HepG2 (cell line): ENCODE measurements around the gene NAGA. TPM values are rescaled to one million over a fixed set of nuclear protein-coding genes. Genes with fewer than 3 reads are reported as not detected.

Experiments used
- ADNP ChIP-seq: sonication (generic); formaldehyde crosslinking; IDR thresholded peaks from 2 replicates; pipeline ENCODE4 v1.4.0; 2020; ENCODE audit warnings: missing genetic modification reagents
- ATF2 ChIP-seq: sonication (generic); formaldehyde crosslinking; IDR thresholded peaks from 2 replicates; pipeline ENCODE4 v1.4.0; 2020; ENCODE audit warnings: missing genetic modification reagents
- CREB3 ChIP-seq: sonication (generic); formaldehyde crosslinking; IDR thresholded peaks from 2 replicates; pipeline ENCODE4 v1.5.0; 2020; ENCODE audit warnings: missing genetic modification reagents
- DNMT3B ChIP-seq: conservative IDR thresholded peaks from 2 replicates; pipeline ENCODE4 v1.6.1; 2016; ENCODE audit warnings: missing biosample characterization, control low read depth
- E2F2 ChIP-seq: sonication (generic); formaldehyde crosslinking; IDR thresholded peaks from 2 replicates; pipeline ENCODE4 v1.4.0; 2020; ENCODE audit warnings: missing genetic modification reagents, borderline replicate concordance
- HNRNPH1 ChIP-seq: fragments of 200-400 bp; formaldehyde crosslinking; optimal IDR thresholded peaks from 2 replicates; pipeline ENCODE3; 2017; ENCODE audit warnings: mild to moderate bottlenecking, low read depth, low read length
- ISL2 ChIP-seq: sonication (generic); formaldehyde crosslinking; IDR thresholded peaks from 2 replicates; pipeline ENCODE4 v1.5.0; 2020; ENCODE audit warnings: missing genetic modification reagents
- KMT2B ChIP-seq: IDR thresholded peaks from 2 replicates; pipeline ENCODE4 v1.6.1; 2016; ENCODE audit warnings: missing genetic modification reagents, missing compliant biosample characterization
- MLX ChIP-seq: IDR thresholded peaks from 2 replicates; pipeline ENCODE4 v1.6.1; 2016
- MXI1 ChIP-seq: IDR thresholded peaks from 3 replicates; pipeline ENCODE4 v1.6.1; 2012; ENCODE audit warnings: low read depth, low read length, inconsistent platforms, borderline replicate concordance
- PHF8 ChIP-seq: sonication (generic); formaldehyde crosslinking; IDR thresholded peaks from 2 replicates; pipeline ENCODE4 v1.5.0; 2020; ENCODE audit warnings: missing genetic modification reagents
- RXRB ChIP-seq: IDR thresholded peaks from 2 replicates; pipeline ENCODE4 v1.6.1; 2016; ENCODE audit warnings: borderline replicate concordance, missing genetic modification reagents, missing compliant biosample characterization
- SETDB1 ChIP-seq: sonication (generic); formaldehyde crosslinking; IDR thresholded peaks from 2 replicates; pipeline ENCODE4 v1.5.1; 2020; ENCODE audit warnings: missing genetic modification reagents, mild to moderate bottlenecking, borderline replicate concordance
- SIX1 ChIP-seq: sonication (generic); formaldehyde crosslinking; IDR thresholded peaks from 2 replicates; pipeline ENCODE4 v1.4.0; 2020; ENCODE audit warnings: missing genetic modification reagents, borderline replicate concordance
- SP5 ChIP-seq: IDR thresholded peaks from 2 replicates; pipeline ENCODE4 v1.6.1; 2016; ENCODE audit warnings: low read depth, borderline replicate concordance
- ZBTB2 ChIP-seq: sonication (generic); formaldehyde crosslinking; IDR thresholded peaks from 2 replicates; pipeline ENCODE4 v1.8.0; 2022; ENCODE audit warnings: low read depth, missing genetic modification reagents
- ZFP90 ChIP-seq: sonication (generic); formaldehyde crosslinking; IDR thresholded peaks from 2 replicates; pipeline ENCODE4 v1.8.0; 2022; ENCODE audit warnings: missing genetic modification reagents, mild to moderate bottlenecking, inconsistent platforms, borderline replicate concordance
- ZNF260 ChIP-seq: sonication (generic); formaldehyde crosslinking; IDR thresholded peaks from 2 replicates; pipeline ENCODE4 v1.4.0; 2020; ENCODE audit warnings: missing genetic modification reagents, low read depth, mild to moderate bottlenecking, borderline replicate concordance
- ZNF44 ChIP-seq: sonication (generic); formaldehyde crosslinking; IDR thresholded peaks from 2 replicates; pipeline ENCODE4 v1.5.1; 2020; ENCODE audit warnings: mild to moderate bottlenecking, missing genetic modification reagents
- ZNF567 ChIP-seq: sonication (generic); formaldehyde crosslinking; IDR thresholded peaks from 2 replicates; pipeline ENCODE4 v1.8.1; 2023; ENCODE audit warnings: mild to moderate bottlenecking, missing genetic modification reagents, borderline replicate concordance
- ZNF770 ChIP-seq: sonication (generic); formaldehyde crosslinking; IDR thresholded peaks from 2 replicates; pipeline ENCODE4 v1.5.0; 2020; ENCODE audit warnings: mild to moderate bottlenecking, missing genetic modification reagents
- polyA plus RNA-seq, 8 experiments: library from polyadenylated mRNA; depleted of rRNA in 3 of 8; stranded (reverse) in 7 of 8; unstranded in 1 of 8; fragments of >200 nt; fragmentation: Illumina TruSeq in 4 of 8; extraction: Trizol in 4 of 8; gene quantifications; 2 replicates each; pipeline versions ENCODE4 v1.2.1 to v1.2.3, GENCODE V29; 2011 to 2016; ENCODE audit warnings: low read depth in 4 of 8, missing spikeins in 1 of 8, mixed read lengths in 1 of 8; ENCODE audit not compliant: insufficient read depth in 1 of 8
- total RNA-seq, 5 experiments: library from RNA; depleted of rRNA; stranded (reverse); fragments of >200 nt; fragmentation: Illumina TruSeq; extraction: Trizol; gene quantifications; 2 replicates each; pipeline ENCODE4 v1.2.3, GENCODE V29; 2016; ENCODE audit warnings: low read depth in 1 of 5

Gene NAGA
- total and polyA plus RNA-seq, 2 of the 13 experiments (the other 11 are each of a cell fraction or from before 2014, with no cell fraction given): 15.1 to 23.4 TPM

- TF ChIP-seq CREB3 (0 out of 2 replicates have a peak, but pooled peaks have one; percentile 30), ZBTB2 (CRISPR knock-in tag) (no peak; the same call in 1 of the 2 replicates), MLX (CRISPR knock-in tag) (0 out of 2 replicates have a peak, but pooled peaks have one; percentile 25), HNRNPH1 (no peak), PHF8 (CRISPR knock-in tag) (peak; percentile 91), SETDB1 (CRISPR knock-in tag) (0 out of 2 replicates have a peak, but pooled peaks have one; percentile 64), ADNP (no peak), ZNF567 (CRISPR knock-in tag) (no peak), DNMT3B (peak; percentile 85; the same call in 1 of the 2 replicates), KMT2B (peak; percentile 75), ATF2 (0 out of 2 replicates have a peak, but pooled peaks have one; percentile 29), ZFP90 (CRISPR knock-in tag) (peak; percentile 69; the same call in 1 of the 2 replicates), E2F2 (CRISPR knock-in tag) (no peak), ZNF260 (CRISPR knock-in tag) (no peak), ZNF770 (CRISPR knock-in tag) (peak; percentile 92), RXRB (peak; percentile 43; the same call in 1 of the 2 replicates), ISL2 (CRISPR knock-in tag) (0 out of 2 replicates have a peak, but pooled peaks have one; percentile 44), SP5 (CRISPR knock-in tag) (no peak), ZNF44 (CRISPR knock-in tag) (no peak; the same call in 1 of the 2 replicates), SIX1 (CRISPR knock-in tag) (peak; percentile 87), MXI1 (peak; percentile 61; the same call in 1 of the 3 replicates)
These were observed at the start of gene NAGA (continued) for GRCh38 chr22:42070517-42071422.
